ENCODE results near the gene PVRIG. TPM values are rescaled to one million over a fixed set of nuclear protein-coding genes. Genes with fewer than 3 reads are reported as not detected.
"Not testable (repeated sequence)": the region's sequence is repeated elsewhere in the genome, so short reads cannot be mapped to it uniquely, and the experiment has no call there.

PVRIG gene
- total RNA-seq, 2 experiments from 2014 or later: 83.3 to 86.6 TPM

DNA sequence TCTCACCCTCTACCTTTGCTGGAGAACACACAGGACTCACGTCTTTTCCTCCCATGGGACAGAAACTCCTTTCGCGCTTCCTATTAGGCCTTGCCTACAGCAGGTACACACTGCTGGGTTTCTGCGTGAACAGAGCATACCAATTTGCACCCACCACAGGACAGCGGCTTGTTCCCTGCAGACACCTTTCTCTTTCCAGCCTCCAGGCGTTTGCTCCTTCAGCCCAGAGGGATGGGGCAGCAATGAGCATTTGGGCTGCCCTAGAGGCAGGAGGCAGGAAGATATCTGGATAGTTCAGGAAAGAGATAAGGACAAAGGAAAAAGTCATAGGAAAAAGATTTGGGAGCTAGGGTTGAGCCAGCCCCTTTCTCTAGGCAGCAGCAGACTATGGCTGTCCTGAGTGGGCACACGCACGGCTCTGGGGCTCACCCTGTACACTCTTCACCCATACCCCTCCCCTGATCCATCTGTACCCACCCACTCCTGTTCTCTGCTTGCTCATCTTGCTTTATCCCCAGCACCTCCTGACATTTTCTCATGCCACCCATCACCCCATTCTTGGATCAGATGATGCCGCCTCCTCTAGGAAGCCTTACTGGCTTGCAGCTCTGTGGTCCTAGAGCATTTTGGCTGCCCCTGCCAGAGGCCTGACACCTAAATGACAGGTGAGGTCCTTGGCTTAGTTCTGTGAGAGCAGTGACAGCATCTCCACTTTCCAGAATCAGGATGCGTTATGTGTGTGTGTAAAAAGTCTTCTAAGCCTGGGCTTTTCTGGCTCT lies 47.0 kb downstream of the PVRIG start:
- no peak overlapping the region for H3K4me3 ChIP-seq (ENCODE audit: low read depth, low read length, poor library complexity, severe bottlenecking)
- no peaks in the 10 kb centered on the region for H3K36me3 ChIP-seq (ENCODE audit: insufficient read depth, low read length)
- intact Hi-C loops (cut with micrococcal nuclease; ENCODE audit: unreplicated experiment): no loop called here
- H3K27ac ChIP-seq (ENCODE audit: low read depth, low read length, poor library complexity, severe bottlenecking): no peak overlapping the region
- H3K9me2 ChIP-seq (ENCODE audit: insufficient read depth, low read length): no peaks in the 10 kb centered on the region
- TF ChIP-seq, protein P1, sequence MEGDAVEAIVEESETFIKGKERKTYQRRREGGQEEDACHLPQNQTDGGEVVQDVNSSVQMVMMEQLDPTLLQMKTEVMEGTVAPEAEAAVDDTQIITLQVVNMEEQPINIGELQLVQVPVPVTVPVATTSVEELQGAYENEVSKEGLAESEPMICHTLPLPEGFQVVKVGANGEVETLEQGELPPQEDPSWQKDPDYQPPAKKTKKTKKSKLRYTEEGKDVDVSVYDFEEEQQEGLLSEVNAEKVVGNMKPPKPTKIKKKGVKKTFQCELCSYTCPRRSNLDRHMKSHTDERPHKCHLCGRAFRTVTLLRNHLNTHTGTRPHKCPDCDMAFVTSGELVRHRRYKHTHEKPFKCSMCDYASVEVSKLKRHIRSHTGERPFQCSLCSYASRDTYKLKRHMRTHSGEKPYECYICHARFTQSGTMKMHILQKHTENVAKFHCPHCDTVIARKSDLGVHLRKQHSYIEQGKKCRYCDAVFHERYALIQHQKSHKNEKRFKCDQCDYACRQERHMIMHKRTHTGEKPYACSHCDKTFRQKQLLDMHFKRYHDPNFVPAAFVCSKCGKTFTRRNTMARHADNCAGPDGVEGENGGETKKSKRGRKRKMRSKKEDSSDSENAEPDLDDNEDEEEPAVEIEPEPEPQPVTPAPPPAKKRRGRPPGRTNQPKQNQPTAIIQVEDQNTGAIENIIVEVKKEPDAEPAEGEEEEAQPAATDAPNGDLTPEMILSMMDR (conservative IDR thresholded peaks at IDR 0.05; ENCODE audit: low read length): no peak
- no peak for TF ChIP-seq EZH2phosphoT487 (IDR thresholded peaks at IDR 0.05; ENCODE audit: borderline replicate concordance, low read depth, low read length)
- H3K79me2 ChIP-seq (ENCODE audit: insufficient read depth, low read depth, low read length): no peaks in the 10 kb centered on the region
- ChIA-PET POLR2A (interaction anchor here (0.6 kb wide), 2 partner anchors 13 to 280 kb away, joined by 3 to 4 read pairs; no protein-coding TSS in a partner anchor), CTCF (ENCODE audit: unreplicated experiment) (no interaction called here)
- no peak overlapping the region for H3K4me2 ChIP-seq (ENCODE audit: low read length)
- H4K20me1 ChIP-seq (ENCODE audit: insufficient read depth, low read length): no peaks in the 10 kb centered on the region
- H3K9me3 ChIP-seq (ENCODE audit: low read length): no peaks in the 10 kb centered on the region
- BruUV-seq (replicated peaks): no TSS peak
- no peak for DNase-seq (ENCODE audit: low spot score)
- H2AFZ ChIP-seq (ENCODE audit: low read length): no peak overlapping the region
- H3K4me1 ChIP-seq (ENCODE audit: insufficient read depth, low read length, poor library complexity, severe bottlenecking): peaks cover 14% of the 10 kb centered on the region

DNA sequence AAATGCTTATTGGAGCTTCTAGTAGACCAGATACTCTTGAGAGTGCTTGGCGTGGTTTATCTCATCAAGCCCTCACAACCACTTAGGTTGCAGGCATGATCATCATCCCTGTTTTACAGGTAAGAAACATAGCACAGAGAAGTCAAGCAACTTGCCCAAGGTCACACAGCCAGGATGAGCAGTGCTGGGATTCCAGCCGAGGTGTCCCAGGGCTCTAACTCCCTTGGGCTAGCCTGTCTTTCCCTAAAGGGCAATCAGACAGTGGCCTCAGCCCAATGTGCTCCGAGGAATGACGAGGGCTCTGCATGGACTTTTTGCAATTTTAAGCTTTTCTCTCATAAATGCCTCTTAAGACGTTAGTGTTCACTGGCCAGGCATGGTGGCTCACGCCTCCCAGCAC lies 47.9 kb downstream of the PVRIG start:
- no peaks in the 10 kb centered on the region for H4K20me1 ChIP-seq (ENCODE audit: insufficient read depth, low read length)
- CTCF ChIA-PET (ENCODE audit: unreplicated experiment): no interaction called here
- BruUV-seq (replicated peaks): no TSS peak
- no peak overlapping the region for H3K4me2 ChIP-seq (ENCODE audit: low read length)
- H2AFZ ChIP-seq (ENCODE audit: low read length): no peak overlapping the region
- H3K4me1 ChIP-seq (ENCODE audit: insufficient read depth, low read length, poor library complexity, severe bottlenecking): peaks cover 16% of the 10 kb centered on the region
- no peaks in the 10 kb centered on the region for H3K36me3 ChIP-seq (ENCODE audit: insufficient read depth, low read length)
- H3K79me2 ChIP-seq (ENCODE audit: insufficient read depth, low read depth, low read length): no peaks in the 10 kb centered on the region
- H3K9me3 ChIP-seq (ENCODE audit: low read length): no peaks in the 10 kb centered on the region
- intact Hi-C loops (cut with micrococcal nuclease; ENCODE audit: unreplicated experiment): no loop called here
- TF ChIP-seq, protein P1 (conservative IDR thresholded peaks at IDR 0.05; ENCODE audit: low read length): no peak
- TF ChIP-seq EZH2phosphoT487 (IDR thresholded peaks at IDR 0.05; ENCODE audit: borderline replicate concordance, low read depth, low read length): no peak
- DNase-seq (ENCODE audit: low spot score): no peak
- H3K4me3 ChIP-seq (ENCODE audit: low read depth, low read length, poor library complexity, severe bottlenecking): no peak overlapping the region
- H3K27ac ChIP-seq (ENCODE audit: low read depth, low read length, poor library complexity, severe bottlenecking): no peak overlapping the region
- POLR2A ChIA-PET: interaction anchor here (0.6 kb wide), 1 partner anchor 74 kb away, joined by 3 read pairs; no protein-coding TSS in a partner anchor
- no peaks in the 10 kb centered on the region for H3K9me2 ChIP-seq (ENCODE audit: insufficient read depth, low read length)

DNA sequence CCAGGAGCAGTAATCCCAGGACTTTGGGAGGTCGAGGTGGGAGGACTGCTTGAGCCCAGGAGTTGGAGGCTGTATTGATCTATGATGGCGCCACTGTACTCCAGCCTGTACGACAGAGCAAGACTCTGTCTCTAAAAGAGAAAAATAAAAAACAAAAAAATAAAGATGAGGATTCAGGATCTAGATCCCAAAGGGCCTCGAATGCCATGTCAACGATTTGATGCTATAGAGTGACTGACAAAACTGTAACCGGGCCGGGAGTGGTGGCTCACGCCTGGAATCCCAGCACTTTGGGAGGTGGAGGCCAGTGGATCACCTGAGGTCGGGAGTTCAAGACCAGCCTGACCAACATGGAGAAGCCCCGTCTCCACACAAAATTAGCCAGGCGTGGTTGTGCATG lies 49.1 kb downstream of the PVRIG start:
- POLR2A ChIA-PET; H3K79me2 ChIP-seq (ENCODE audit: insufficient read depth, low read depth, low read length); CTCF ChIA-PET (ENCODE audit: unreplicated experiment); BruUV-seq (replicated peaks); H4K20me1 ChIP-seq (ENCODE audit: insufficient read depth, low read length); H3K4me2 ChIP-seq (ENCODE audit: low read length); H2AFZ ChIP-seq (ENCODE audit: low read length); H3K4me3 ChIP-seq (ENCODE audit: low read depth, low read length, poor library complexity, severe bottlenecking); H3K27ac ChIP-seq (ENCODE audit: low read depth, low read length, poor library complexity, severe bottlenecking); H3K9me2 ChIP-seq (ENCODE audit: insufficient read depth, low read length); intact Hi-C loops (cut with micrococcal nuclease; ENCODE audit: unreplicated experiment); H3K36me3 ChIP-seq (ENCODE audit: insufficient read depth, low read length); DNase-seq (ENCODE audit: low spot score); H3K9me3 ChIP-seq (ENCODE audit: low read length): not testable (repeated sequence)
- peaks cover 16% of the 10 kb centered on the region for H3K4me1 ChIP-seq (ENCODE audit: insufficient read depth, low read length, poor library complexity, severe bottlenecking)

DNA sequence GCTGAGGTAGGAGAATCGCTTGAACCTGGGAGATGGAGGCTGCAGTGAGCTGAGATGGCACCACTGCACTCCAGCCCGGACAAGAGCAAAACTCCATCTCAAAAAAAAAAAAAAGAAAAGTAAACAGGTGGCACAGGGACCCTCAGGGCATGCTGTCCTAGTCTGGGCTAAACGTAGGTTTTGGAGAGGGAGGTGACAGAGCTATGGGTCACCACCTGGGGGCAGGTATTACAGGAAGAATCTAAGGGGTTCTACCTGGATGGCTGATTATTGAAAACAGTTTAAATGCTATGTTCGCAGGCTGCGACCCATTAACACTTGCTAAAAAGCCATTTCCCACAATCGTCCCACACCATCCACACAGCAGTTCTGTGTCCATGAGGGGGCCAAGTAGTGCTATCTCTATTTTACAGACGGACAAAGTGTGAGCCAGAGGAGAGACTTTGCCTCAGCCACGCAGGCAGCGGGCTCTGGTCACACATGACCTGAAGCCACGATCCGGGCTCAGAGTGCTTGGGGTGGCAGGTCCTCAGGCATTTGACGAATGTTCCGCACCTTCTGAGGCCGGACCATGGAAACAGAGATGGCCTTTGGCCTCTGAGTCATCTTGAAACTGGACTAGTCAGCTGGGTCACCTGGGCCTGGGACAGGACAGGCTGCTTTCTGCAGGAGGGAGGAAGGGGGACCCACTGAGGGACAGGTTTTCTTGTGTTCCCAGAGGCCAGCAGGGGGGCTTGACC lies 49.7 kb downstream of the PVRIG start:
- H3K4me2 ChIP-seq (ENCODE audit: low read length); H3K9me2 ChIP-seq (ENCODE audit: insufficient read depth, low read length); CTCF ChIA-PET (ENCODE audit: unreplicated experiment); H3K27ac ChIP-seq (ENCODE audit: low read depth, low read length, poor library complexity, severe bottlenecking); H3K9me3 ChIP-seq (ENCODE audit: low read length); POLR2A ChIA-PET; BruUV-seq (replicated peaks); H3K4me3 ChIP-seq (ENCODE audit: low read depth, low read length, poor library complexity, severe bottlenecking); DNase-seq (ENCODE audit: low spot score); H2AFZ ChIP-seq (ENCODE audit: low read length); H4K20me1 ChIP-seq (ENCODE audit: insufficient read depth, low read length); H3K36me3 ChIP-seq (ENCODE audit: insufficient read depth, low read length); intact Hi-C loops (cut with micrococcal nuclease; ENCODE audit: unreplicated experiment); H3K79me2 ChIP-seq (ENCODE audit: insufficient read depth, low read depth, low read length): not testable (repeated sequence)
- peaks cover 16% of the 10 kb centered on the region for H3K4me1 ChIP-seq (ENCODE audit: insufficient read depth, low read length, poor library complexity, severe bottlenecking)

All from OCI-LY7 (cell line).